PC-3 (cell line): ENCODE measurements around the gene CHMP2A. TPM values are rescaled to one million over a fixed set of nuclear protein-coding genes. Genes with fewer than 3 reads are reported as not detected.

Experiments
- ATAC-seq: fragments of 200-7000 bp; cut with Tn5 transposase; 2 replicates; pipeline ENCODE4 v1.9.1; 2020; ENCODE audit warnings: mild to moderate bottlenecking, moderate library complexity
- BruUV-seq: library from RNA; stranded (reverse); fragments of 400-500 nt; replicated peaks from 2 replicates; lab custom pipeline; 2021; lab: Mats Ljungman, UMichigan
- CTCF ChIA-PET: fragments of 300-600 bp; sonication (Branson Sonifier 250); formaldehyde crosslinking; loops from one replicate; lab custom pipeline; 2022; ENCODE audit warnings: antibody characterized with exemption; lab: Charles Lee
- POLR2A ChIA-PET: fragments of 300-600 bp; sonication (Branson Sonifier 250); formaldehyde crosslinking; loops from one replicate; lab custom pipeline; 2022; ENCODE audit warnings: antibody characterized with exemption; ENCODE audit not compliant: unreplicated experiment; lab: Charles Lee
- DNase-seq: peaks from one replicate; pipeline ENCODE4 v3.0.0-alpha.2; 2015
- H2AFZ ChIP-seq: fragments of 300-600 bp; sonication (generic); 2 replicates; pipeline ENCODE4 v1.6.0; 2016; ENCODE audit warnings: antibody characterized with exemption, low read length
- H3F3A ChIP-seq: fragments of 300-600 bp; sonication (generic); one replicate; pipeline ENCODE4 v1.6.0; 2017; ENCODE audit warnings: antibody characterized with exemption, low read length, control low read depth, mild to moderate bottlenecking; ENCODE audit not compliant: unreplicated experiment
- H3K27ac ChIP-seq: fragments of 300-600 bp; sonication (generic); 2 replicates; pipeline ENCODE4 v1.5.1; 2016; ENCODE audit warnings: mild to moderate bottlenecking, low read length
- H3K27me3 ChIP-seq: fragments of 300-600 bp; sonication (generic); 2 replicates; pipeline ENCODE4 v1.6.1; 2016; ENCODE audit warnings: low read length, mixed read lengths
- H3K36me3 ChIP-seq: fragments of 300-600 bp; sonication (generic); 2 replicates; pipeline ENCODE4 v1.6.1; 2016; ENCODE audit warnings: low read depth, mixed run types, low read length, mixed read lengths
- H3K4me1 ChIP-seq: fragments of 300-600 bp; sonication (generic); 2 replicates; pipeline ENCODE4 v1.5.1; 2016; ENCODE audit warnings: low read length; ENCODE audit not compliant: insufficient read depth
- H3K4me2 ChIP-seq: fragments of 300-600 bp; sonication (generic); 2 replicates; pipeline ENCODE4 v1.6.0; 2016; ENCODE audit warnings: low read length
- H3K4me3 ChIP-seq: fragments of 300-600 bp; sonication (generic); 2 replicates; pipeline ENCODE4 v1.5.1; 2016; ENCODE audit warnings: mild to moderate bottlenecking, low read length, mixed read lengths
- H3K79me2 ChIP-seq: fragments of 300-600 bp; sonication (generic); 2 replicates; pipeline ENCODE4 v1.6.1; 2017; ENCODE audit warnings: low read length, mixed read lengths
- H3K9ac ChIP-seq: fragments of 300-600 bp; sonication (generic); 2 replicates; pipeline ENCODE4 v1.6.0; 2016; ENCODE audit warnings: mild to moderate bottlenecking, low read length
- H3K9me2 ChIP-seq: fragments of 300-600 bp; sonication (generic); replicated peaks from 2 replicates; pipeline ENCODE4 v1.6.1; 2016; ENCODE audit warnings: mixed run types, low read length, mixed read lengths
- H3K9me3 ChIP-seq: fragments of 300-600 bp; sonication (generic); 2 replicates; pipeline ENCODE4 v1.6.1; 2016; ENCODE audit warnings: low read length, mixed read lengths
- H4K20me1 ChIP-seq: fragments of 300-600 bp; sonication (generic); 2 replicates; pipeline ENCODE4 v1.6.1; 2016; ENCODE audit warnings: low read length, mixed read lengths
- CTCF ChIP-seq: fragments of 300-600 bp; sonication (generic); conservative IDR thresholded peaks from 2 replicates; pipeline ENCODE4 v1.5.1; 2017; ENCODE audit warnings: antibody characterized with exemption, low read depth, mild to moderate bottlenecking, low read length
- EZH2 ChIP-seq: fragments of 300-600 bp; sonication (generic); IDR thresholded peaks from one replicate; pipeline ENCODE4 v1.6.1; 2017; ENCODE audit warnings: antibody characterized with exemption, mild to moderate bottlenecking, low read length; ENCODE audit not compliant: unreplicated experiment
- EZH2phosphoT487 ChIP-seq: fragments of 300-600 bp; sonication (generic); IDR thresholded peaks from 2 replicates; pipeline ENCODE4 v1.6.1; 2018; ENCODE audit warnings: mild to moderate bottlenecking, antibody characterized with exemption, low read length, borderline replicate concordance
- intact Hi-C: fragments of 100-400 bp; cut with micrococcal nuclease; formaldehyde crosslinking; loops from 2 replicates; pipeline ENCODE4 v1.9.0; 2023
- total RNA-seq: library from RNA; depleted of rRNA; stranded (reverse); fragments of >200 nt; gene quantifications from 2 replicates; pipeline ENCODE4 v1.2.3, GENCODE V29; 2014

The CHMP2A gene
- total RNA-seq, 1 experiment from 2014 or later: 220 TPM

GRCh38 chr19:58571575-58571947, 16.7 kb upstream of the CHMP2A start:
- Histone ChIP-seq H3K4me2 (no peak overlapping the region; the same call in 1 of the 2 replicates), H3K9me3 (no peaks in the 10 kb centered on the region), H3K4me1 (peaks cover 23% of the 10 kb centered on the region), H3K9ac (no peak overlapping the region), H3K9me2 (no peaks in the 10 kb centered on the region), H3K27me3 (no peaks in the 10 kb centered on the region), H3F3A (no peaks in the 10 kb centered on the region), H3K4me3 (no peak overlapping the region), H3K27ac (no peak overlapping the region), H3K79me2 (peaks cover 16% of the 10 kb centered on the region), H2AFZ (no peak overlapping the region), H3K36me3 (peaks cover 8% of the 10 kb centered on the region; the same call in 1 of the 2 replicates), H4K20me1 (no peaks in the 10 kb centered on the region)
- CTCF ChIA-PET: no interaction called here
- POLR2A ChIA-PET: interaction anchor here (0.7 kb wide), 1 partner anchor 27 kb away, joined by 3 read pairs; no protein-coding TSS in a partner anchor
- no peak for ATAC-seq
- BruUV-seq: no TSS peak
- no peak for DNase-seq
- intact Hi-C loops: no loop called here
- TF ChIP-seq EZH2 (no peak), CTCF (no peak), EZH2phosphoT487 (no peak)

DNA sequence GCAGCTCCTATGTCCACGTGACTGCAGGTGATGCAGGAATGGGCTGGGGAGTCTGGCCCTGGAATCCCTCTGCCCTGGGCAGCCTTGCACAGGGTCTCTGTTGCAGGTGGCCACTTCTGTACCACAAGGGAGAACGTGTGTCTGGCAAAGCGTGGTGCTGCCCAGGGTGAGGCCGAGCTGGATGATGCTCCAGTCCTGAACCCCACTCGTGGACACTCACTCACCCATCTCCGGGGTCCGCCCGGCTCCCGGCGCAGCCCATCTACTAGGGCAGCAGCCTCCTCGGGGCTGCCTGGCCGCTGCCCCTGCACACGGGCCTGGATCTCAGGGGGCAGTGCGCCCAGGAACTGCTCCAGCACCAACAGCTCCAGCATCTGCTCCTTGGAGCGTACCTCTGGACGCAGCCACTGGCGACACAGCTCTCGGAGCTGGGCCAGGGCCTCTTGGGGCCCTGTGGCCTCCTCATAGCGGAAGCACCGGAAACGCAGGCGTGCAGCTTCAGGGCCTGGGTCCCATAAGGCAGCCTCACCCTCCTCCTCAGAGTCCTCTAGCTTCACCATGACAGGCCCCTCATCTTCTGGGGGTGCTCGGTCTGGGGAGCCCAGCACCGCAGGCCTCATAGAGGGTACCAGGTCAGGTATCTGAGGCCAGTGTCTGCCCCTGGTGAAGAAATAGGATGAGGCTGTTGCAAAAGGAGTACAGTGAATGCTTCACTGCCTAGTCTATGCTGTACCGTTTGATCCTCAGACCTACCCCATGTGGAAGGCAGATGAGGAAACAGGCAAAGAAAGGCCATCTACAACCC, 16.1 kb upstream of the CHMP2A start:
- H2AFZ ChIP-seq: no peak overlapping the region
- intact Hi-C loops: no loop called here
- peaks cover 15% of the 10 kb centered on the region for H3K79me2 ChIP-seq
- no peak for TF ChIP-seq CTCF
- ChIA-PET CTCF (no interaction called here), POLR2A (no interaction called here)
- no peak overlapping the region for H3K4me2 ChIP-seq
- H3F3A ChIP-seq: no peaks in the 10 kb centered on the region
- no TSS peak for BruUV-seq
- H3K9me2 ChIP-seq: no peaks in the 10 kb centered on the region
- no peaks in the 10 kb centered on the region for H3K27me3 ChIP-seq
- H3K36me3 ChIP-seq: peaks cover 8% of the 10 kb centered on the region; the same call in 1 of the 2 replicates
- H3K4me1 ChIP-seq: peaks cover 22% of the 10 kb centered on the region
- no peaks in the 10 kb centered on the region for H3K9me3 ChIP-seq
- no peak overlapping the region for H3K4me3 ChIP-seq
- H4K20me1 ChIP-seq: no peaks in the 10 kb centered on the region
- DNase-seq: no peak
- no peak for ATAC-seq
- H3K9ac ChIP-seq: no peak overlapping the region
- H3K27ac ChIP-seq: no peak overlapping the region
